ENCODE measurements around the gene NFYA. TPM values are rescaled to one million over a fixed set of nuclear protein-coding genes. Genes with fewer than 3 reads are reported as not detected.
A peak's percentile ranks its signal among the peaks of the same experiment; 100 is the strongest.

The NFYA gene
- total and polyA plus RNA-seq, 8 donors, result 16.4 to 58.6 (median 52.6) TPM

GRCh38 chr6:41071923-41072835 lies 595 bp upstream of the NFYA start, which contains the start of gene OARD1:
TSS of gene OARD1 (minus strand) at chr6:41072356. CDS start at chr6:41071634, 722 bp downstream.
- Histone ChIP-seq H3K36me3 (no peaks in the 10 kb centered on the region), H3K4me1 (peaks cover 11 to 43% of the 10 kb centered on the region in 2 donors), H3K4me3 (peak within 1 kb of the TSS; percentile 88 to 95), H3K27ac (peak within 1 kb of the TSS; percentile 99 to 100), H3K9me3 (no peaks in the 10 kb centered on the region), H3K27me3 (no peaks in the 10 kb centered on the region)
- TF ChIP-seq CTCF (IDR thresholded peaks at IDR 0.05), result no peak
- ATAC-seq (peak; percentile 83), DNase-seq (peak; percentile 99 to 100 (median 100))
- intact Hi-C loops (cut with DNase I), result no loop called here

GRCh38 chr6:41073203-41073967 lies 611 bp downstream of the NFYA start:
- Histone ChIP-seq H3K4me1 (peaks cover 11 to 54% of the 10 kb centered on the region in 2 donors), H3K4me3 (peak overlapping the region; percentile 88 to 95), H3K27ac (peak overlapping the region; percentile 99 to 100), H3K36me3 (no peaks in the 10 kb centered on the region), H3K9me3 (no peaks in the 10 kb centered on the region), H3K27me3 (no peaks in the 10 kb centered on the region)
- intact Hi-C loops (cut with DNase I), result no loop called here
- DNase-seq (peak; percentile 75 to 95 (median 90)), ATAC-seq (peak; percentile 30)
- TF ChIP-seq CTCF (IDR thresholded peaks at IDR 0.05), result peak in 1 of 2 donors; percentile 47

GRCh38 chr6:41073968-41074691 lies 1.4 kb downstream of the NFYA start:
- H3K36me3 ChIP-seq, result peaks cover 0 to 3% of the 10 kb centered on the region in 2 donors
- no peaks in the 10 kb centered on the region for H3K27me3 ChIP-seq
- no peaks in the 10 kb centered on the region for H3K9me3 ChIP-seq
- peak overlapping the region; percentile 99 to 100 for H3K27ac ChIP-seq
- peaks cover 11 to 58% of the 10 kb centered on the region in 2 donors for H3K4me1 ChIP-seq
- ATAC-seq (no peak), DNase-seq (peak in 1 of 4 donors; percentile 26)
- no peak for TF ChIP-seq CTCF (IDR thresholded peaks at IDR 0.05)
- intact Hi-C loops (cut with DNase I), result no loop called here
- peak overlapping the region; percentile 88 to 95 for H3K4me3 ChIP-seq

GRCh38 chr6:41074692-41075436 lies 2.1 kb downstream of the NFYA start:
- DNase-seq (no peak), ATAC-seq (no peak)
- Histone ChIP-seq H3K27ac (peak overlapping the region; percentile 99 to 100), H3K9me3 (no peaks in the 10 kb centered on the region), H3K36me3 (peaks cover 0 to 10% of the 10 kb centered on the region in 2 donors), H3K4me3 (peak overlapping the region; percentile 88 to 95), H3K4me1 (peaks cover 11 to 61% of the 10 kb centered on the region in 2 donors), H3K27me3 (no peaks in the 10 kb centered on the region)
- no peak for TF ChIP-seq CTCF (IDR thresholded peaks at IDR 0.05)
- intact Hi-C loops (cut with DNase I), result no loop called here

All from left lung (tissue), 10 donors.